CD4-positive, alpha-beta memory T cell (primary cell): ENCODE data around the gene NOL4L. TPM values are rescaled to one million over a fixed set of nuclear protein-coding genes. Genes with fewer than 3 reads are reported as not detected.
"Not testable (repeated sequence)": the region's sequence is repeated elsewhere in the genome, so short reads cannot be mapped to it uniquely, and the experiment has no call there.

Experiments used
- CTCF ChIA-PET: fragments of 350-600 bp; sonication (Branson Sonifier 250); formaldehyde crosslinking; loops from one replicate; lab custom pipeline; 2021; ENCODE audit warnings: inconsistent platforms; ENCODE audit not compliant: partially characterized antibody; lab: Charles Lee
- POLR2A ChIA-PET: fragments of 350-600 bp; sonication (Branson Sonifier 250); formaldehyde crosslinking; loops from one replicate; lab custom pipeline; 2021; ENCODE audit not compliant: partially characterized antibody; lab: Charles Lee
- DNase-seq, 5 donors: peaks; one replicate each; pipeline versions ENCODE4 v3.0.0 to v3.0.0-alpha.2; 2020 to 2022; ENCODE audit warnings: mixed read lengths in 1 of 5
- H3K27ac ChIP-seq: one replicate; pipeline ENCODE4 v1.7.0; 2013; ENCODE audit warnings: low read depth, low read length
- H3K27me3 ChIP-seq: 2 replicates; pipeline ENCODE4 v1.7.0; 2013; ENCODE audit warnings: mild to moderate bottlenecking, low read length, moderate library complexity; ENCODE audit not compliant: insufficient read depth
- H3K36me3 ChIP-seq: 2 replicates; pipeline ENCODE4 v1.7.0; 2013; ENCODE audit warnings: mild to moderate bottlenecking, low read length, moderate library complexity; ENCODE audit not compliant: insufficient read depth
- H3K4me1 ChIP-seq: 2 replicates; pipeline ENCODE4 v1.7.0; 2013; ENCODE audit warnings: mild to moderate bottlenecking, low read length, moderate library complexity; ENCODE audit not compliant: insufficient read depth
- H3K4me3 ChIP-seq, 2 donors: one replicate each; pipeline ENCODE4 v1.7.0; 2013; ENCODE audit warnings: low read length in 2 of 2, mild to moderate bottlenecking in 1 of 2
- H3K9me3 ChIP-seq, 2 donors: one replicate each; pipeline ENCODE4 v1.7.0; 2013; ENCODE audit warnings: low read length in 2 of 2, control low read depth in 1 of 2; ENCODE audit not compliant: control insufficient read depth in 1 of 2
- H3K27ac Mint-ChIP-seq, 7 donors: one replicate each; pipeline ENCODE4 v1.8.0; 2020 to 2021; ENCODE audit warnings: mixed read lengths in 7 of 7, mild to moderate bottlenecking in 6 of 7, inconsistent platforms in 3 of 7, moderate library complexity in 3 of 7
- H3K27me3 Mint-ChIP-seq, 2 donors: one replicate each; pipeline ENCODE4 v1.8.0; 2020 to 2021; ENCODE audit warnings: mixed read lengths in 2 of 2
- H3K36me3 Mint-ChIP-seq, 2 donors: one replicate each; pipeline ENCODE4 v1.8.0; 2020 to 2021; ENCODE audit warnings: mixed read lengths in 2 of 2, inconsistent platforms in 1 of 2, mild to moderate bottlenecking in 1 of 2
- H3K4me1 Mint-ChIP-seq, 4 donors: one replicate each; pipeline ENCODE4 v1.8.0; 2020 to 2021; ENCODE audit warnings: mixed read lengths in 4 of 4, mild to moderate bottlenecking in 1 of 4
- H3K4me3 Mint-ChIP-seq, 8 donors: one replicate each; pipeline ENCODE4 v1.8.0; 2020 to 2021; ENCODE audit warnings: mixed read lengths in 8 of 8, mild to moderate bottlenecking in 7 of 8, moderate library complexity in 6 of 8, inconsistent platforms in 3 of 8
- H3K9me3 Mint-ChIP-seq, 8 donors: one replicate each; pipeline ENCODE4 v1.8.0; 2020 to 2021; ENCODE audit warnings: mixed read lengths in 8 of 8, mild to moderate bottlenecking in 5 of 8, inconsistent platforms in 3 of 8, moderate library complexity in 1 of 8
- intact Hi-C: fragments of 100-400 bp; cut with micrococcal nuclease; formaldehyde crosslinking; loops from one replicate; pipeline ENCODE4 v1.15.1; 2023
- polyA plus RNA-seq, 2 donors: library from polyadenylated mRNA; unstranded; fragments of 300-500 nt; fragmentation: Illumina TruSeq; gene quantifications; one replicate each; pipeline ENCODE4 v1.2.3, GENCODE V29; 2021
- total RNA-seq, 2 experiments: library from RNA; stranded (reverse); gene quantifications; one replicate each; pipeline ENCODE4 v1.2.3, GENCODE V29; 2021

NOL4L gene
- total and polyA plus RNA-seq, 4 experiments from 2014 or later: 7.0 to 74.2 (median 47.5) TPM

GRCh38 chr20:32407131-32407750, 177.9 kb downstream of the NOL4L start:
- H3K27me3 Mint-ChIP-seq, H3K9me3 ChIP-seq, H3K27ac ChIP-seq, H3K9me3 Mint-ChIP-seq, H3K27me3 ChIP-seq, H3K36me3 ChIP-seq, H3K4me3 ChIP-seq: not testable (repeated sequence)
- H3K4me3 Mint-ChIP-seq: peak overlapping the region; percentile 62 to 85 (median 76)
- H3K27ac Mint-ChIP-seq: peak overlapping the region; percentile 74 to 97 (median 86)
- peak; percentile 68 to 79 (median 69) for DNase-seq
- H3K36me3 Mint-ChIP-seq: peaks cover 9 to 17% of the 10 kb centered on the region in 2 donors
- peaks cover 42% of the 10 kb centered on the region for H3K4me1 ChIP-seq
- intact Hi-C loops: loop anchor here (1.0 to 2.0 kb wide), 3 partner anchors 14 to 78 kb away; no protein-coding TSS in a partner anchor
- ChIA-PET POLR2A (interaction anchor here (1.1 to 1.2 kb wide), 3 partner anchors 15 to 78 kb away, joined by 3 to 4 read pairs (median 4); no protein-coding TSS in a partner anchor), CTCF (interaction anchor here (0.7 to 0.9 kb wide), 2 partner anchors 10 to 11 kb away, joined by 3 read pairs; no protein-coding TSS in a partner anchor)
- peaks cover 23 to 65% (median 47%) of the 10 kb centered on the region in 4 donors for H3K4me1 Mint-ChIP-seq

GRCh38 chr20:32406701-32407100, 178.4 kb downstream of the NOL4L start:
- peaks cover 19 to 60% (median 44%) of the 10 kb centered on the region in 4 donors for H3K4me1 Mint-ChIP-seq
- ChIA-PET CTCF (no interaction called here), POLR2A (interaction anchor here (0.7 to 1.1 kb wide), 2 partner anchors 78 to 79 kb away, joined by 3 to 8 read pairs; no protein-coding TSS in a partner anchor)
- intact Hi-C loops: loop anchor here (1.0 to 2.0 kb wide), 3 partner anchors 14 to 79 kb away; no protein-coding TSS in a partner anchor
- H3K4me3 Mint-ChIP-seq: peak overlapping the region in 6 of 8 donors; percentile 62 to 85 (median 79)
- H3K4me1 ChIP-seq: peaks cover 37% of the 10 kb centered on the region
- H3K36me3 ChIP-seq: no peaks in the 10 kb centered on the region
- DNase-seq: no peak
- no peaks in the 10 kb centered on the region for H3K27me3 Mint-ChIP-seq
- peaks cover 9 to 16% of the 10 kb centered on the region in 2 donors for H3K36me3 Mint-ChIP-seq
- no peaks in the 10 kb centered on the region for H3K9me3 ChIP-seq
- H3K9me3 Mint-ChIP-seq: no peaks in the 10 kb centered on the region
- H3K4me3 ChIP-seq: no peak overlapping the region
- H3K27ac ChIP-seq: no peak overlapping the region
- no peaks in the 10 kb centered on the region for H3K27me3 ChIP-seq
- peak overlapping the region; percentile 74 to 97 (median 86) for H3K27ac Mint-ChIP-seq

GRCh38 chr20:32404017-32404416, 181.1 kb downstream of the NOL4L start:
- Mint-ChIP-seq H3K27me3 (no peaks in the 10 kb centered on the region), H3K36me3 (peaks cover 18 to 30% of the 10 kb centered on the region in 2 donors), H3K9me3 (no peaks in the 10 kb centered on the region), H3K4me3 (no peak overlapping the region), H3K27ac (peak overlapping the region in 2 of 7 donors; percentile 53 to 62), H3K4me1 (peaks cover 31 to 76% (median 56%) of the 10 kb centered on the region in 4 donors)
- H3K27ac ChIP-seq: no peak overlapping the region
- H3K4me3 ChIP-seq: no peak overlapping the region
- intact Hi-C loops: no loop called here
- ChIA-PET CTCF (no interaction called here), POLR2A (interaction anchor here (1.2 kb wide), 1 partner anchor 45 kb away, joined by 3 read pairs; no protein-coding TSS in a partner anchor)
- no peaks in the 10 kb centered on the region for H3K36me3 ChIP-seq
- peaks cover 42% of the 10 kb centered on the region for H3K4me1 ChIP-seq
- no peak for DNase-seq
- H3K27me3 ChIP-seq: no peaks in the 10 kb centered on the region
- H3K9me3 ChIP-seq: no peaks in the 10 kb centered on the region

- Histone ChIP-seq H3K27me3 (no peaks in the 10 kb centered on the region), H3K4me3 (no peak overlapping the region), H3K4me1 (peaks cover 16% of the 10 kb centered on the region), H3K27ac (no peak overlapping the region), H3K9me3 (no peaks in the 10 kb centered on the region), H3K36me3 (no peaks in the 10 kb centered on the region)
- CTCF ChIA-PET: no interaction called here
- Mint-ChIP-seq H3K9me3 (peaks cover 0 to 7% (median under 1%) of the 10 kb centered on the region in 8 donors), H3K27me3 (no peaks in the 10 kb centered on the region), H3K4me1 (peaks cover 27 to 59% (median 44%) of the 10 kb centered on the region in 4 donors), H3K4me3 (no peak overlapping the region), H3K36me3 (peaks cover 23 to 36% of the 10 kb centered on the region in 2 donors), H3K27ac (peak overlapping the region in 6 of 7 donors; percentile 3 to 62 (median 20))
- POLR2A ChIA-PET: no interaction called here
- no peak for DNase-seq
- intact Hi-C loops: no loop called here
Observed at GRCh38 chr20:32400476-32400875, 184.7 kb downstream of the NOL4L start.

GRCh38 chr20:32397567-32398084, 187.5 kb downstream of the NOL4L start:
- Mint-ChIP-seq H3K9me3 (peaks cover 0 to 13% (median 6%) of the 10 kb centered on the region in 8 donors), H3K4me1 (peaks cover 30 to 47% (median 42%) of the 10 kb centered on the region in 4 donors), H3K4me3 (no peak overlapping the region), H3K36me3 (peaks cover 33 to 51% of the 10 kb centered on the region in 2 donors), H3K27me3 (no peaks in the 10 kb centered on the region), H3K27ac (peak overlapping the region in 2 of 7 donors; percentile 14 to 51)
- DNase-seq: no peak
- Histone ChIP-seq H3K27me3 (no peaks in the 10 kb centered on the region), H3K27ac (no peak overlapping the region), H3K4me1 (peaks cover 7% of the 10 kb centered on the region), H3K36me3 (no peaks in the 10 kb centered on the region), H3K4me3 (no peak overlapping the region), H3K9me3 (no peaks in the 10 kb centered on the region)
- ChIA-PET CTCF (no interaction called here), POLR2A (no interaction called here)
- intact Hi-C loops: no loop called here

GRCh38 chr20:32396646-32397160, 188.4 kb downstream of the NOL4L start:
- Histone ChIP-seq H3K9me3 (no peaks in the 10 kb centered on the region), H3K4me3 (no peak overlapping the region), H3K27me3 (no peaks in the 10 kb centered on the region), H3K27ac (no peak overlapping the region), H3K36me3 (no peaks in the 10 kb centered on the region), H3K4me1 (peaks cover 7% of the 10 kb centered on the region)
- H3K9me3 Mint-ChIP-seq: peaks cover 0 to 13% (median 6%) of the 10 kb centered on the region in 8 donors
- no peak overlapping the region for H3K4me3 Mint-ChIP-seq
- ChIA-PET CTCF (interaction anchor here (1.0 to 1.2 kb wide), 2 partner anchors 11 to 256 kb away, joined by 3 to 4 read pairs; no protein-coding TSS in a partner anchor), POLR2A (interaction anchor here (1.3 kb wide), 1 partner anchor 22 kb away, joined by 3 read pairs; no protein-coding TSS in a partner anchor)
- DNase-seq: no peak
- H3K36me3 Mint-ChIP-seq: peaks cover 37 to 49% of the 10 kb centered on the region in 2 donors
- no peak overlapping the region for H3K27ac Mint-ChIP-seq
- intact Hi-C loops: no loop called here
- H3K4me1 Mint-ChIP-seq: peaks cover 29 to 46% (median 44%) of the 10 kb centered on the region in 4 donors
- no peaks in the 10 kb centered on the region for H3K27me3 Mint-ChIP-seq

GRCh38 chr20:32395066-32395465, 190.1 kb downstream of the NOL4L start:
- CTCF ChIA-PET: interaction anchor here (1.3 to 2.0 kb wide), 3 partner anchors 10 to 19 kb away, joined by 3 to 5 read pairs (median 3); no protein-coding TSS in a partner anchor
- intact Hi-C loops: no loop called here
- H3K27ac ChIP-seq: no peak overlapping the region
- H3K4me3 Mint-ChIP-seq: no peak overlapping the region
- H3K4me1 ChIP-seq: no peaks in the 10 kb centered on the region
- H3K4me3 ChIP-seq: no peak overlapping the region
- no peaks in the 10 kb centered on the region for H3K27me3 ChIP-seq
- peaks cover 24 to 47% (median 41%) of the 10 kb centered on the region in 4 donors for H3K4me1 Mint-ChIP-seq
- no peak for DNase-seq
- peaks cover 0 to 13% (median 6%) of the 10 kb centered on the region in 8 donors for H3K9me3 Mint-ChIP-seq
- peaks cover 5% of the 10 kb centered on the region for H3K36me3 ChIP-seq
- POLR2A ChIA-PET: no interaction called here
- no peaks in the 10 kb centered on the region for H3K27me3 Mint-ChIP-seq
- peaks cover 38 to 53% of the 10 kb centered on the region in 2 donors for H3K36me3 Mint-ChIP-seq
- H3K27ac Mint-ChIP-seq: peak overlapping the region in 3 of 7 donors; percentile 25 to 51 (median 29)
- no peaks in the 10 kb centered on the region for H3K9me3 ChIP-seq
